GM21367 (cell line): ENCODE data around the gene HDDC3.
A peak's percentile ranks its signal among the peaks of the same experiment; 100 is the strongest.
"Not testable (repeated sequence)": the region's sequence is repeated elsewhere in the genome, so short reads cannot be mapped to it uniquely, and the experiment has no call there.

Experiments
- ATAC-seq: cut with Tn5 transposase; IDR thresholded peaks from one replicate; pipeline ENCODE4 v1.9.1; 2021; ENCODE audit not compliant: unreplicated experiment

The HDDC3 gene

GRCh38 chr15:90930861-90931574, 1.3 kb downstream of the HDDC3 start:
- ATAC-seq: no peak

- no peak for ATAC-seq
These were observed 2.9 kb downstream of the HDDC3 start for GRCh38 chr15:90929246-90930019.

- ATAC-seq: not testable (repeated sequence)
These were observed 4.2 kb downstream of the HDDC3 start for GRCh38 chr15:90928106-90928505.

GRCh38 chr15:90926766-90927165, 5.6 kb downstream of the HDDC3 start:
- not testable (repeated sequence) for ATAC-seq

- peak; percentile 62 for ATAC-seq
These were observed 8.0 kb downstream of the HDDC3 start for GRCh38 chr15:90924375-90924774.

- ATAC-seq: peak; percentile 89
These were observed 9.5 kb downstream of the HDDC3 start for GRCh38 chr15:90922712-90923322.

- no peak for ATAC-seq
These were observed 10.5 kb downstream of the HDDC3 start for GRCh38 chr15:90921887-90922286.

- ATAC-seq: no peak
These were observed 13.5 kb downstream of the HDDC3 start for GRCh38 chr15:90918835-90919234.

GRCh38 chr15:90918034-90918788, 14.1 kb downstream of the HDDC3 start:
- no peak for ATAC-seq

GRCh38 chr15:90917569-90917968, 14.8 kb downstream of the HDDC3 start:
- ATAC-seq: no peak

- no peak for ATAC-seq
These were observed 15.9 kb downstream of the HDDC3 start for GRCh38 chr15:90916461-90916860.

- no peak for ATAC-seq
These were observed 16.4 kb downstream of the HDDC3 start for GRCh38 chr15:90915808-90916440.

- no peak for ATAC-seq
These were observed 17.0 kb downstream of the HDDC3 start for GRCh38 chr15:90915216-90915807.

- ATAC-seq: no peak
These were observed 17.9 kb downstream of the HDDC3 start for GRCh38 chr15:90914305-90915080.

GRCh38 chr15:90913398-90913944, 18.9 kb downstream of the HDDC3 start:
- no peak for ATAC-seq

GRCh38 chr15:90912770-90913075, 19.6 kb downstream of the HDDC3 start:
- ATAC-seq: no peak

- no peak for ATAC-seq
These were observed 20.2 kb downstream of the HDDC3 start for GRCh38 chr15:90911906-90912769.

- ATAC-seq: no peak
These were observed 21.1 kb downstream of the HDDC3 start for GRCh38 chr15:90911302-90911623.
